Sigmoid colon (tissue), 7 donors: ENCODE data around the gene CRABP2. TPM values are rescaled to one million over a fixed set of nuclear protein-coding genes. Genes with fewer than 3 reads are reported as not detected.

ENCODE experiments used
- DNase-seq: peaks from one replicate; pipeline ENCODE4 v3.0.0-alpha.2; 2019
- H3K27ac ChIP-seq, 4 donors: fragments of 200-600 bp; sonication (generic); one replicate each; pipeline ENCODE4 v1.5.1; 2016 to 2019; ENCODE audit warnings: mild to moderate bottlenecking in 1 of 4
- H3K27me3 ChIP-seq, 3 donors: fragments of 200-600 bp; sonication (generic); one replicate each; pipeline ENCODE4 v1.5.1; 2019; ENCODE audit warnings: mild to moderate bottlenecking in 1 of 3
- H3K36me3 ChIP-seq, 4 donors: fragments of 200-600 bp; sonication (generic); one replicate each; pipeline ENCODE4 v1.5.1; 2016 to 2019
- H3K4me1 ChIP-seq, 4 donors: fragments of 200-600 bp; sonication (generic); one replicate each; pipeline ENCODE4 v1.5.1; 2017 to 2019
- H3K4me3 ChIP-seq, 4 donors: fragments of 200-600 bp; sonication (generic); one replicate each; pipeline ENCODE4 v1.5.1; 2017 to 2019; ENCODE audit warnings: mild to moderate bottlenecking in 2 of 4, moderate library complexity in 1 of 4
- H3K9me3 ChIP-seq, 4 donors: fragments of 200-600 bp in 3 of 4; sonication (generic) in 3 of 4; one replicate each; pipeline versions ENCODE4 v1.5.1 to v1.6.1; 2013 to 2019
- CTCF ChIP-seq, 4 experiments: fragments of 450-650 bp in 3 of 4; fragments of 200-600 bp in 1 of 4; IDR thresholded peaks; one replicate each; pipeline ENCODE4 v1.5.1; 2016 to 2019; ENCODE audit warnings: antibody characterized with exemption in 4 of 4, mild to moderate bottlenecking in 3 of 4, moderate library complexity in 2 of 4
- EP300 ChIP-seq, 4 donors: sonication (generic); formaldehyde crosslinking; IDR thresholded peaks; one replicate each; pipeline ENCODE4 v1.6.1; 2017; ENCODE audit warnings: antibody characterized with exemption in 4 of 4
- POLR2A ChIP-seq, 2 donors: fragments of 450-650 bp; IDR thresholded peaks; one replicate each; pipeline ENCODE4 v1.6.1; 2016; ENCODE audit warnings: antibody characterized with exemption in 2 of 2, mild to moderate bottlenecking in 2 of 2, moderate library complexity in 2 of 2
- POLR2AphosphoS5 ChIP-seq, 4 donors: sonication (generic); formaldehyde crosslinking; IDR thresholded peaks; one replicate each; pipeline ENCODE4 v1.6.1; 2017; ENCODE audit warnings: antibody characterized with exemption in 4 of 4
- WGBS, 2 donors: extraction: QIAGEN DNeasy Blood & Tissue Kit; methylation state at CpG; one replicate each; pipeline ENCODE4 v1.1.7; 2013; 5-methylcytosine and 5-hydroxymethylcytosine counted together
- intact Hi-C: fragments of 100-400 bp; cut with DNase I; formaldehyde crosslinking; loops from one replicate; pipeline ENCODE4 v1.15.1; 2023
- polyA plus RNA-seq, 3 donors: library from polyadenylated mRNA; stranded (reverse); fragments of 200-250 nt; gene quantifications; one replicate each; pipeline ENCODE4 v1.2.3, GENCODE V29; 2013
- total RNA-seq, 4 donors: library from RNA; depleted of rRNA; stranded (reverse); fragments of >200 nt; gene quantifications; one replicate each; pipeline ENCODE4 v1.1.0, GENCODE V29; 2016
- donor health status: healthy with polysubstance abuse.
- donor health status: Bipolar disorder and iron deficiency.
- donor health status: healthy.

CRABP2 gene
- total and polyA plus RNA-seq, 7 donors: 3.1 to 7.8 (median 4.9) TPM; not detected in 2

GRCh38 chr1:156658496-156658895, 46.9 kb downstream of the CRABP2 start:
- TF ChIP-seq POLR2AphosphoS5 (IDR thresholded peaks at IDR 0.05) (no peak), CTCF (IDR thresholded peaks at IDR 0.05) (no peak), EP300 (IDR thresholded peaks at IDR 0.05) (no peak), POLR2A (IDR thresholded peaks at IDR 0.05) (no peak)
- Histone ChIP-seq H3K9me3 (no peaks in the 10 kb centered on the region), H3K27me3 (peaks cover 0 to 9% (median 0%) of the 10 kb centered on the region in 3 donors), H3K27ac (no peak overlapping the region), H3K36me3 (no peaks in the 10 kb centered on the region), H3K4me1 (peaks cover 0 to 66% (median 60%) of the 10 kb centered on the region in 4 donors), H3K4me3 (no peak overlapping the region)
- DNase-seq: no peak
- intact Hi-C loops: loop anchor here (2.0 to 5.0 kb wide), 2 partner anchors 76 to 201 kb away; no protein-coding TSS in a partner anchor
- 91 to 93% methylated on average over 14 of the region's 14 CpGs for whole genome bisulfite sequencing, 2 donors

GRCh38 chr1:156657741-156658319, 47.6 kb downstream of the CRABP2 start:
- intact Hi-C loops: loop anchor here (1.0 to 5.0 kb wide), 3 partner anchors 32 to 201 kb away; no protein-coding TSS in a partner anchor
- peak overlapping the region in 3 of 4 donors; percentile 31 to 43 (median 41) for H3K4me3 ChIP-seq

GRCh38 chr1:156656806-156657740, 48.3 kb downstream of the CRABP2 start:
- intact Hi-C loops: loop anchor here (1.0 to 5.0 kb wide), 2 partner anchors 31 to 200 kb away; no protein-coding TSS in a partner anchor
- Histone ChIP-seq H3K27me3 (peaks cover 0 to 22% (median 0%) of the 10 kb centered on the region in 3 donors), H3K4me3 (peak overlapping the region; percentile 9 to 43 (median 36)), H3K36me3 (no peaks in the 10 kb centered on the region), H3K27ac (peak overlapping the region in 2 of 4 donors; percentile 35 to 39), H3K9me3 (no peaks in the 10 kb centered on the region), H3K4me1 (peaks cover 0 to 52% (median 46%) of the 10 kb centered on the region in 4 donors)
- TF ChIP-seq EP300 (IDR thresholded peaks at IDR 0.05) (no peak), CTCF (IDR thresholded peaks at IDR 0.05) (peak; percentile 90 to 98 (median 96)), POLR2AphosphoS5 (IDR thresholded peaks at IDR 0.05) (peak in 1 of 4 donors; percentile 37), POLR2A (IDR thresholded peaks at IDR 0.05) (no peak)
- 8 to 30% methylated on average over 54 of the region's 54 CpGs for WGBS, 2 donors
- peak; percentile 90 for DNase-seq

More at GRCh38 chr1:156657741-156658319, 47.6 kb downstream of the CRABP2 start:
- 19 to 25% methylated on average over 15 of the region's 15 CpGs for WGBS, 2 donors
- DNase-seq: no peak
- Histone ChIP-seq H3K4me1 (peaks cover 0 to 60% (median 53%) of the 10 kb centered on the region in 4 donors), H3K9me3 (no peaks in the 10 kb centered on the region), H3K36me3 (no peaks in the 10 kb centered on the region), H3K27ac (peak overlapping the region in 1 of 4 donors; percentile 35), H3K27me3 (peaks cover 0 to 15% (median 0%) of the 10 kb centered on the region in 3 donors)
- TF ChIP-seq EP300 (IDR thresholded peaks at IDR 0.05): no peak
- TF ChIP-seq CTCF (IDR thresholded peaks at IDR 0.05): no peak
- TF ChIP-seq POLR2A (IDR thresholded peaks at IDR 0.05): no peak
- TF ChIP-seq POLR2AphosphoS5 (IDR thresholded peaks at IDR 0.05): no peak

GRCh38 chr1:156655904-156656516, 49.4 kb downstream of the CRABP2 start:
- Histone ChIP-seq H3K9me3 (no peaks in the 10 kb centered on the region), H3K27ac (no peak overlapping the region), H3K27me3 (peaks cover 0 to 32% (median 6%) of the 10 kb centered on the region in 3 donors), H3K36me3 (no peaks in the 10 kb centered on the region), H3K4me1 (peaks cover 0 to 42% (median 35%) of the 10 kb centered on the region in 4 donors), H3K4me3 (no peak overlapping the region)
- DNase-seq: no peak
- WGBS, 2 donors: 67 to 83% methylated on average over 9 of the region's 9 CpGs
- TF ChIP-seq POLR2AphosphoS5 (IDR thresholded peaks at IDR 0.05): no peak
- TF ChIP-seq POLR2A (IDR thresholded peaks at IDR 0.05): no peak
- TF ChIP-seq EP300 (IDR thresholded peaks at IDR 0.05): no peak
- no peak for TF ChIP-seq CTCF (IDR thresholded peaks at IDR 0.05)
- intact Hi-C loops: loop anchor here (5.0 kb wide), 1 partner anchor 199 kb away; no protein-coding TSS in a partner anchor
